ENCODE results near the gene ANKRD10. TPM values are rescaled to one million over a fixed set of nuclear protein-coding genes. Genes with fewer than 3 reads are reported as not detected.

The ANKRD10 gene
- total and polyA plus RNA-seq, 2 of the 8 experiments (the other 6 are each of a cell fraction or from before 2014, with no cell fraction given): 146 to 218 TPM

GRCh38 chr13:110953416-110953815, 38.5 kb upstream of the ANKRD10 start:
- ChIA-PET POLR2A (ENCODE audit: partially characterized antibody) (no interaction called here), CTCF (ENCODE audit: partially characterized antibody) (interaction anchor here (0.7 to 2.0 kb wide), 5 partner anchors 9 to 503 kb away, joined by 3 to 7 read pairs (median 3); no protein-coding TSS in a partner anchor)
- FAIRE-seq: no peak
- H2BK12ac ChIP-seq (ENCODE audit: low read depth, low read length): no peak overlapping the region
- no peak overlapping the region for H3K4ac ChIP-seq (replicated peaks; ENCODE audit: insufficient read length, low read depth, low read length)
- no peak overlapping the region for H4K8ac ChIP-seq (ENCODE audit: extremely low read depth, insufficient read depth, low read length)
- H3K4me1 ChIP-seq (replicated peaks in 1 of 4; ENCODE audit: control insufficient read depth in 3 of 4, insufficient read depth in 4 of 4, low read length in 3 of 4): no peaks in the 10 kb centered on the region
- H2AFZ ChIP-seq (ENCODE audit: low read length): no peak overlapping the region
- H3K9me3 ChIP-seq (ENCODE audit: insufficient read depth in 2 of 2, low read depth in 1 of 2, low read length in 1 of 2): no peaks in the 10 kb centered on the region
- H3K79me1 ChIP-seq (ENCODE audit: low read depth, low read length): no peaks in the 10 kb centered on the region
- no peaks in the 10 kb centered on the region for H3K79me2 ChIP-seq (ENCODE audit: control insufficient read depth in 1 of 2, insufficient read depth in 2 of 2, low read length in 2 of 2)
- no peaks in the 10 kb centered on the region for H3K23me2 ChIP-seq (ENCODE audit: low read depth, low read length)
- H4K91ac ChIP-seq (replicated peaks; ENCODE audit: insufficient read length, low read length): no peak overlapping the region
- no peak overlapping the region for H3K23ac ChIP-seq (ENCODE audit: insufficient read length)
- DNase-seq (ENCODE audit: low read depth in 1 of 2, low spot score in 2 of 2): peak in 1 of 2 experiments; percentile 34
- no peak overlapping the region for H3K4me3 ChIP-seq (ENCODE audit: extremely low read depth in 1 of 4, insufficient read depth in 2 of 4, low read depth in 3 of 4, low read length in 4 of 4)
- H3K18ac ChIP-seq (ENCODE audit: extremely low read depth, low read length): no peak overlapping the region
- TF ChIP-seq SP2 (IDR thresholded peaks at IDR 0.05; ENCODE audit: low read length): no peak
- TF ChIP-seq JUN (IDR thresholded peaks at IDR 0.05; ENCODE audit: low read depth, low read length): no peak
- no peak for TF ChIP-seq BACH1 (IDR thresholded peaks at IDR 0.05; ENCODE audit: low read length)
- no peak for TF ChIP-seq RXRA (IDR thresholded peaks at IDR 0.05; ENCODE audit: insufficient read depth, low read depth, low read length)
- TF ChIP-seq POLR2AphosphoS5 (IDR thresholded peaks at IDR 0.05; ENCODE audit: low read depth, low read length): no peak
- TF ChIP-seq TAF1 (IDR thresholded peaks at IDR 0.05; ENCODE audit: low read depth, low read length): no peak
- TF ChIP-seq RBBP5 (IDR thresholded peaks at IDR 0.05; ENCODE audit: borderline replicate concordance, low read depth, low read length): no peak
- no peak for TF ChIP-seq CTBP2 (IDR thresholded peaks at IDR 0.05; ENCODE audit: borderline replicate concordance, insufficient read depth, insufficient read length, low read length)
- TF ChIP-seq PHF8 (conservative IDR thresholded peaks at IDR 0.05; ENCODE audit: low read depth, low read length): no peak
- no peak for TF ChIP-seq KDM4A (IDR thresholded peaks at IDR 0.05; ENCODE audit: low read depth, low read length, severe bottlenecking)
- TF ChIP-seq CEBPB (IDR thresholded peaks at IDR 0.05; ENCODE audit: low read depth, low read length): no peak
- no peak for TF ChIP-seq ATF2 (IDR thresholded peaks at IDR 0.05; ENCODE audit: low read length)
- H3K27me3 ChIP-seq (replicated peaks in 1 of 4; ENCODE audit: control insufficient read depth in 3 of 4, extremely low read depth in 1 of 4, insufficient read depth in 3 of 4, low read length in 3 of 4): no peaks in the 10 kb centered on the region
- H2BK5ac ChIP-seq (ENCODE audit: low read depth, low read length): no peak overlapping the region
- no peak overlapping the region for H2BK120ac ChIP-seq (replicated peaks; ENCODE audit: low read depth, low read length)
- no peaks in the 10 kb centered on the region for H4K20me1 ChIP-seq (replicated peaks in 1 of 2; ENCODE audit: control insufficient read depth in 1 of 2, insufficient read depth in 2 of 2, low read length in 2 of 2)
- H3K9ac ChIP-seq (replicated peaks in 1 of 4; ENCODE audit: extremely low read depth in 1 of 4, low read depth in 3 of 4, low read length in 3 of 4): no peak overlapping the region
- no peaks in the 10 kb centered on the region for H3K36me3 ChIP-seq (ENCODE audit: control insufficient read depth in 2 of 4, insufficient read depth in 4 of 4, low read length in 3 of 4)
- no peak overlapping the region for H3K56ac ChIP-seq (replicated peaks; ENCODE audit: insufficient read length, low read depth, low read length)
- H4K5ac ChIP-seq (ENCODE audit: insufficient read length, low read depth, low read length): no peak overlapping the region
- H2BK20ac ChIP-seq (ENCODE audit: low read length): no peak overlapping the region
- H2BK15ac ChIP-seq (ENCODE audit: low read length): no peak overlapping the region
- H3K4me2 ChIP-seq (ENCODE audit: insufficient read depth in 1 of 2, low read depth in 2 of 2, low read length in 2 of 2): no peak overlapping the region
- no peak overlapping the region for H2AK5ac ChIP-seq (ENCODE audit: low read depth, low read length)
- no peak overlapping the region for H3K27ac ChIP-seq (ENCODE audit: low read depth, low read length)
- WGBS, 2 experiments (ENCODE audit: extremely low coverage in 1 of 2, insufficient coverage in 1 of 2, insufficient read length in 1 of 2, insufficient replicate concordance in 2 of 2, low coverage in 1 of 2, low lambda C conversion rate in 2 of 2, missing lambda C conversion rate in 1 of 2): 91% methylated on average over 12 of the region's 12 CpGs; no CpG with 5 or more reads in 1 of the 2 experiments
- H3K14ac ChIP-seq (ENCODE audit: insufficient read length): no peak overlapping the region

Measured in H1 (cell line).